Stimulated activated CD8-positive, alpha-beta memory T cell treated with anti-CD3 and anti-CD28 coated beads, Interleukin-4, amount 100 ng/mL, for 1 hour (primary cell): Measurements from ENCODE around the gene SPSB1.

Experiments used
- DNase-seq, 2 donors: peaks; one replicate each; pipeline ENCODE4 v3.0.0-alpha.2; 2020; ENCODE audit warnings: low read depth in 2 of 2, low spot score in 1 of 2

The SPSB1 gene

DNA sequence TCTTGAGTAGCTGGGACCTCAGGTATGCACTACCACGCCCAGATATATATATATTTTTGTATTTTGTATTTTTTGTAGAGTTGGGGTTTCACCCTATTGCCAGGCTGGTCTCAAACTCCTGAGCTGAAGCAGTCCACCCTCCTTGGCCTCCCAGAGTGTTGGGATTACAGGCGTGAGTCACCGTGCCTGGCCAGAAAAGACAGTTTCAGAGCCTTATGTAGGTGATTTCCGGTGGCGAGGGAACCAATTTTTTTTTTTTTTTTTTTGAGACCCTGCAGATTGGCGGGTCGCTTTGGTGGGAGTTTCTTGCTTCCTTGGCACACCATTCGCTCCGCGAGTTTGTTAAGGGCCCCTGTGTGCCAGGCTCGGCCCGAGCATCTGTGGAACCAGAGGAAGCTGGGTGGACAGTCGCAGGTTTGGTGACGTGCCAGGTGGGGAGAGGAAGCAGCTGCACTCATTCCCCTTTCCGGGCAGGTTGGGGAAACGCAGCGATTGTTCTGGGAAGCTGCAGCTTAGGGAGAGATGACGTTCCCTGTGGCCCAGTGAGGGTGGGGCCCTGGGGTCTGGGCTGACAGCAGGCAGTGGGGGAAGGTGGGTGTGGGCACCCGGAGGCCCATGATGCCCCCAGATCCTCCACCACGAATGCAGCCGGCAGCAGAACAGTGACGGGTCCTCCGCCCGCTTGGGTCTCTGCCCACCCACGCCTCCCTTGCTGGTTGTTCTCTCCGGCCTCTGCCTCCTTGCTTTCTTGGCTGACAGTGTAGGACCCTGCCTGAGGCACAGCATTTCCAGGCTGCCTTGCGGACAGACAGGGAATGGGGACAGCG is 25.1 kb downstream of the SPSB1 start:
- no peak for DNase-seq

DNA sequence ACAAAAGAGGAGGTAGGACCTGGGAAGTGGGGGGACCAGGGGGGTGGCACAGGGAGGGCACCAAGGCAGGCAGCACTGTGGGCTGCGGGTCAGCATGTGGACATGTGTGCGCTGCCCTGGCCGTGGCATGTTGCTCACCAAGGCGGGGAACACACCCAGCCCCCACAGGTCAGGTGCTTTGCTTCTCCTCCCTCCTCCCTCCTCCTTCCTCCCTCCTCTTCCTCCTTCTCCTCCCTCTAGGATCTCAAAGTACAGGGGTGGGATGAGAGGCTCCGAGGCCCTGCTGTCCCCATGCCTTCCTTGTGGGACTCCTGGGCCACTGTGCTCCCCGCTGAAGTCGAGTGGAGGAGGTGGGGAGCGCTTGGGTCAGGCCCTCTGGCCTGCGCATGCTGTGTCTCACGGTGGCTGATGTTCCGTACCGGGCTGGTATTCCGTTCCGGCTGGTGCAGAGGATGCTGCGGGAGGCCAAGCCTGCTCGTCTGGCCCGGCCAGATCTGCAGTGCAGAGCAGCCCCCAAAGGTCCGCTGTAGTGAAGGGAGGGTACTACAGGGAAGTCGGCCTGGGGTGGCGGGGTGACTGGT is 26.6 kb downstream of the SPSB1 start:
- no peak for DNase-seq

DNA sequence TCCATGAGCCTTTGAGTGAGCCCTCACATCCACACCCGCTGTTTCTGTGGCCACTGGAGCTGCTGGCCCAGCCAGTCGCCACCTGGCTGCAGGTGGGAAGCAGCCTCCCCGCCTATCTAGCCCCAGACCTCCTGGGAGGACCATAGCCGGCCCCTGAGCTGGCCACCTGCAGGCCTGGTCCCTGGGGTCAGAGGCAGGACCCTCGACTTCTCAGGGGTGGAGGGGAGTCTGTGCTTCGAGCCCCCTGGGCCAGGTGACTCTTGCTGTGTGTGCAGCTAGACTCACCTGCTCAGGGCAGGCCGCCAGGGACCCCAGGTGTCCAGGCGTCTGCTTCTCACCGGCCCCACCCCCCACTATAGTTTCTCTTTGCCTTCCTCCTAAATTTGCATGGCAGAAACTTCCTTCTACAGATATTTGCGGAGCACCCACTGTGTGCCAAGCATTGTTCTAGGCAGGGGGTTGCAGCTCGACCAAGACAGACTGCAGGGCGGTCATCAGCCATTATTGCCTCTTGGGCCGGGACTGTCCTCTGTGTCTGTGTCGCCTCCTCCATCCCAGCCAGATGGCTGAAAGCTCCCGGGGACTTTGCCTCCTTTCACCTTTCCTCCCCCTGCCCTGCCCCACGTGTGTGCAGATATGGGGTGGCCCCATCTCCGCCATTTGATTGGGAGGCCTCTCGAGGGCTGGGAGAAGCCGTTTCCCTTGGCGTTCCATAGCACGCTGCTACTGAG is 27.3 kb downstream of the SPSB1 start:
- DNase-seq = no peak

DNA sequence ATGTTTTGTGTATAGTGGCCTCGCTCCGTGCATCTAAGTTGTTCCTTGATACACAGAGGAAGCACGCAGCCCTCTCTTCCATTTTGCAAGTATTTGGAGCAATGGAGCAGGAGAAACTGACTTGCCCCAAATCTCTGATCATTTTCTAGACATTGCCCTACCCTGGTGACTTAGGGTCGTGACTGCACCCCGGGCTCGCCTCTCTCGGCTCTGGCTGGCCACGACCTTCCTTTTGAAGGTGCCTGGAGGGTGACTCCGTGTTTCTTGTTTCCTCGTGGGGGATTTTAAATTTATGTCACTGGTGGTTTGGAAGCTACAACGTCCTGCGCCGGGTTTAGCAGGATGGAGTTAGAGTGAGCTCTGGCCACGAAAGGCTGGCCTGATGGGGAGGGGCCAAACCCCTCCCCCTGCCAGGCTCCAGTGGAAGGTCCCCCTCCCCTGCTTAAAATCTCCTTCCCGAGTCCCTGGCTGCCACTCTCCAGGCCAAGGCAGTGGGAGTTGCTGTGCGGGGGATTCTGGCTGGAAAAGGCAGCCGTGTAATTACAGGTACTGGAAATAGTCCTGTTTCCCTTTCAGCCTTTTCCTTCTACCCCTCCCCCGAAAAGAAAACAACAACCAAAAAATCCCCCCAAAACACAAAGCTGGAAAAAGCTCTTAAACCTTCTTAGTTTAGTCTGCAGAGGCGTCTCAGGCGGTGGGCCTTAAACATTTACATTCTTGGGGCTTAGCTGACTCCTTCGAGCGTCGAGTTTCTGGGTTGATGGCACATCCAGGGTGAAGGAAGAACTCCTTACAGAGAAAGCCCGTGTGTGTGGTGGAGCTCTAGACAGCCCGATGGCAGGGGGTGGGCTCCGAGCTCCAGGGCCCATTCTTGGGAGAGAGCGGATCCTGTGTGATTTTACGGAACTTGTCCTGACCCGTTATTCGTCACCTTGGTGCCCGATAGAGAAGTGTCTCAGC is 28.1 kb downstream of the SPSB1 start:
- no peak for DNase-seq

DNA sequence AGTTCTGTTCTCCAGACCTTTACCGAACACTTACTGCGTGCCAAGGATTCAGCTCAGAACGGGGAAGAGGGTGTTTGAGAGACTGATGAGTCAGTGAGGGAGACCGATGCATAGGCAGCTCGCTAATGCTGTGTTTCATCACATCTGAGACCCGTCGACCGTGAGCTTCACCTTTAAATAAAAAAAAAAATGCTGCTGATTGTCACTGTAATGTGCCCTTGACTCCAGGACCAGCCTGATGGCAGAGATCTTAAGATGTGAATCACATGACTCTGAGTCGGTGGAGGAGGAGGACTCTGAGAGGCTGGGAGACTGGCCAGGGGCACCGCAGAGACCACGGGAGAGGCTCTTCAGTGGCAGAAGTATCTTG is 28.8 kb downstream of the SPSB1 start:
- no peak for DNase-seq

DNA sequence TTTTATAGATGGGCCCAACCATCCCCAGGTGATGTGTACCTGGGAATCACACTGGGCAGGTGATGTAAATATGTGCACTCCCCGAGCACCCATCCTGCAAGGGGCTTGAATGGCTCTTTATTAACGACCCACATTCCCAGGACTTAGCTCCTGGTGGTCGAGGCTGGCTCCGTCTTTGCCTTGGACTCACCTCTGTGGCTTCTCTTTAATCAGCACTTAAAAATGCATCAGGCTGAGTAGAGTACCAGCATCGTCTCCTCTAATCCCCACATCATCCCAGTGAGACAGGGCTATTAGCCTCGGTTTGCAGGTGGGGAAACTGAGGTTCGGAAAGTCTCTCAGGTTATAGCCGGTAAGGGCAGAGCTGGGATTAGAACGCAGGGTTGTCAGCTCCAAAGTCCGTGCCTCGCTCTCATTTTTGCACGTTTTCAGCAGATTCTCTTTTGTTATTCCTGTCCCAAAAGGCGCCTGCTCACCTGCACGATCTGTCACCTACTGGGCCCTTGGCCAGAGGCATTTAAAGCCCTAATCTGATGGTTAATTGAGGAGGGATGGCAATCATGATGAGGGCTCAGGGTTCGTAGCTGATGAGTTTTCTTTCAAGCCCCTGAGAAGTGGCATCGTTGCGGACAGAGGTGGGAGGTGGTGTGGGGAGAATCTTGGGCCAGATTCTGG is 29.4 kb downstream of the SPSB1 start:
- DNase-seq = no peak

DNA sequence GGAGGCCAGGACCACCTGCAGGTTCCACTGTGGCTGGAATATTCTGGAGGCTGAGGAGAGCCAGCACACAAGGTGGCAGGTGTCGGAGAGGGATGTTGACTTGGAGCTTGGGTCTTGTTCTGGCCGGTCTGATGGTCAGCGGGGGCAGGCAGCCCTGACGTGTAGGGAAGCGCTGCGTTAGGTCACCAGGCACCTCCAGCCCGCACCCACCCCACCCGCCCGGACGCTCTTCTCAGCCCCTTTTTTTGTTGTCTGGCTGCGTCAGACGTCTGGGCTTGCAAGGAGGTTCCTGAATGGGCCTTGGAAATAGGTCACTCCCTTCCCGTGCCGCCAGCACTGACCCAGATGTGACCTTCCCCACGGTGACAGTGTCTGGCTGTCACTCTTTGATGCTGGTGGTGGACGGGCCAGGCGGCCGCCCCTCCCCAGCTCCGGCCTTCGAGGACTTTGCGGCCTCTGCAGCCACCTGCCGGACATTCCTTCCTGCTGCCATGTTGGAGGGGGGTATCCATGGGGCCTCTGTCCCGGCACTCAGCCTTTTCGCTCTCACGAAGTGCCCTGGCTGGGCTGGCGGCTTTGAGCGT is 30.1 kb downstream of the SPSB1 start:
- no peak for DNase-seq

DNA sequence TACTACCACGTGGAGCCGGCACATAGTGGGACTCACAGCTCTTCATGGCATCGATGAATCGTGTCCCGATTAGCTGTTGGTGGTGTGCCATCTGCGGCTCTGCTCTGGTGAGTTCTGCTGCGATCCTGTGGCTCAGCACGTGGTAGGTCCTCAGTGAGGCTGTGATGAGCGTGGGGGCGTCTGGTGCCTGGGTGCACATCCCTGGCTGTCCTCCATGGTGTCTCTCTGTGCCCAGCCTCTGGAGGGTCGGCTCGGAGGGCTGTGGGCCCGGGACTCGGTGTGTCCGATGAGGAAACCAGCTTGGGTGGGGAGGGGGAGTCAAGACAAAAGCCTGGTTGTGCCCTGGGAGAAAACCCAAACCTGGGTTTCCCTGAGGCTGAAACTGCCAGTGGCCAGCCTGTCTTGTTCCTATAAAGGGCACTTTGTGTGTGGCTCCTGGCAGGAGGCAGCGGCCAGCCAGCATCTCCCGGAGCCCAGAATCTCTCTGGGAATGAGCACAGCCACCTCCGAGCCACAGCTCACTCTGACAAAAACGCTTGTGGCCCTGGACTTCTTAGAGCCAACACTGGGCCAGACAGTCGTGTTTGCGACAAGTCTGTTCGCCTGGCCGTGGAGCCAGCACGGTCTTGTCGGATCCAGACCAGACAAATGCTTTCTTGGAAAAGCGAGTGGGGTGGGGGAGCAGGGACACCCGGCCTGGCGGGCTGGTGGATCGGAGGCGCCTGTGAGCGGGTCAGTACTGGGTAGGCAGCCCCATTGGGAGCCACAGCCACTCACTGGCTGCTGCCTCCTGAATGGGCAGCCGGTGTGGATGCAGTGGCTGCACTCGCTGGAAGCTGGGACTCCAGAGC is 31.8 kb downstream of the SPSB1 start:
- DNase-seq = no peak

DNA sequence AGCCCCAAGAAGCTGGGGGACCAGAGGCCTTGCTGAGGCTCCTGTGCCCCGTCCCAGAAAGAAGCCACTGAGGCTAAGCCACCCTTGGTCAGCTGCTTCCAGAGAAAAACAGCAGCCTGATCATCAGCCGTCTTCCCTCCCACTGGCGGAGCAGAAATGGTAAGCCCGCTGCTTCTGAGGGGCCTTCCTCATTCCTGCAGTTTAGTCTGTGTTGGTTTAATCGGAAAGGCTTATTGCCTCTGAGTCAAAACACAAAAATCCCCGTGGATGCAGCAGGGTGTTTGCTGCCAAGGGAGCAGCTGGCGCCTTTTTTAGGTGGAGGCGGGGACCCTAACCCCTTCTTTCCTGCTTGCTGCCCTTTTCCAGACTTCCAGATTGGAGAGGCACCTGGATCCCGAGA is 33.9 kb downstream of the SPSB1 start:
- no peak for DNase-seq

DNA sequence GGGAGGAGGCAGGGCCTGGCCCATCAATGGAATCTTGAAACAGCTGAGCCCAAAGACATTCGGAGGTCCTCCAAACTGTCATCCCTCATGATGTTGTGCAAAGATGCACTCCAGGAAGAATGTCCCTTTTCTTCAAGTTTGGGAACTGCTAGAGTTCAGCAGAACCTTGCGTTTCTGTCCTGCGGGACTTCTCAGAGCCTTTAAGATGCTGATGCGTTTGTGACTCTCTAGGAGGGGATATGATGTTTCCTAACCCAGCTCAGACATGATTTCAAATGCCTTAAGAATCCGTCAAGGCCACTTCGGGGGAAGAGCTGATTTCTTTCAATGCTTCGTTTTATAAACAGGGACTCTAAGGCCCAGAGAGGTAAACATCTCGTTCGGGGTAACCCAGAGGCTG is 35.5 kb downstream of the SPSB1 start:
- DNase-seq = no peak

DNA sequence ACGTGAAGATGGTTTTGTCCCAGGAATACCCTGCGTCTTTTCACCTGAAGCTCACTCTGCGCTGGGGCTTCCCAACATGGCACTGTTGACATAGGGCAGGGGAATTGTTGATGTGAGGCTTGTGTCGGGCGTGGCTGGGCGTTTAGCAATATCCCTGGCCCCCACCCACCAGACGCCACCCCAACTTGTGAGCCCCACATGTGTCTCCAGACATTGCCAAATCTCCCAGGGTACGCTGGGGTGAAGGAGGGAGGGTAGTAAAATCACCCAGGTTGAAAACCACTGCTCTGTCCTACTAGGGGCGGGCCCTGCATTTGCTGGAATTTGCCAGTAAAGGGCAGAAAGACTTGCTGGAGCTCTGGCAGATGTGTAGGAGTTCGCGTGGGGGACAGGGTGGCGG is 36.0 kb downstream of the SPSB1 start:
- no peak for DNase-seq

DNA sequence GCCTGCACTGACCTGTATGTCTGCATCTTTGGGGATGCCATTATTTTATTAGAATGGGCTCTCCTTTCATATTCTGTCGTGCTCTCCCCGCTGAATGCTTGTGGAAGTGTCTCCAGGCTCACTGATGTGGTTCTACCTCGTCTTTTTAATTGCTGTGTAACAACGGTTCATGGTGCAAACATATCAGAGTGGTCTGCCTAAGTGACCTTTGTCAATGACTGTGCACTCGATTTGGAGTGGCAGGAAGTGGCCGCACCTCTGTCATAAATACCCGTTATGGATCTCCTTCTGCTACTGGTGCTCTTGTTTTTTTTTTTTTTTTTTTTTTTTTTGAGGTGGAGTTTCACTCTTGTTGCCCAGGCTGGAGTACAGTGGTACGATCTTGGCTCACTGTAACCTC is 38.3 kb downstream of the SPSB1 start:
- DNase-seq = no peak

DNA sequence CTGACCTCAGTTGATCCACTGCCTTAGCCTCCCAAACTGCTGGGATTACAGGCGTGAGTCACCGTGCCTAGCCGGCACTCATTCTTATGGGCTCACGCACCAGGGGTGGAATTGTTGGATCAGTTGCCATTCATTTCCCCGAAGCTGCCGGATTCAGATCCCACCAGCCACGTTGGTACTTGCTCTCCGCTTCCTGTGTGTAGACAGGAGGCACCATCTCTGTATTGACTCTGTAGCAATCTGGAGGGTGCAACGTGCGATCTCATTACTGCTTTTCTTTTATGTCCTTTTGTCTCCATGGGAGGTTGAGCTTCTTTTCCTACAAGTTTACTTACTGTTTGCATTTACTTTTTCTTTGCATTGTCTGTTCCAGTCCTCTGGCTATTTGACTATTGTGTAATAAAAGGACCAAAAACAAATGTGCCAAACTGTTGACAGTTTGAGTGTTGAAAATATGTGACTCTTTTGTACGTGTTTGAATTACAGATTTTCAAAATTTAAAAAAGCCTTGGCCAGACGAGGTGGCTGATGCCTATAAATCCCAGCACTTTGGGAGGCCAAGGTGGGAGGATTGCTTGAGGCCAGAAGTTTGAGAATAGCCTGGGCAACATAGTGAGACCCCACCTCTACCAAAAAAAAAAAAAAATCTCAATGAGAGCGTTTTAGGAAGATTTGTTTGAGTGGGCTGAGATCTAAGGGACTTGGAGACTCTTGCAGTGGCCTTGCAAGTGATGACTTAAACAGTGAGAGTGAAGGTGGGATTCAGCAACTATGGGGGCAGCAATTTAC is 39.1 kb downstream of the SPSB1 start:
- DNase-seq = no peak

DNA sequence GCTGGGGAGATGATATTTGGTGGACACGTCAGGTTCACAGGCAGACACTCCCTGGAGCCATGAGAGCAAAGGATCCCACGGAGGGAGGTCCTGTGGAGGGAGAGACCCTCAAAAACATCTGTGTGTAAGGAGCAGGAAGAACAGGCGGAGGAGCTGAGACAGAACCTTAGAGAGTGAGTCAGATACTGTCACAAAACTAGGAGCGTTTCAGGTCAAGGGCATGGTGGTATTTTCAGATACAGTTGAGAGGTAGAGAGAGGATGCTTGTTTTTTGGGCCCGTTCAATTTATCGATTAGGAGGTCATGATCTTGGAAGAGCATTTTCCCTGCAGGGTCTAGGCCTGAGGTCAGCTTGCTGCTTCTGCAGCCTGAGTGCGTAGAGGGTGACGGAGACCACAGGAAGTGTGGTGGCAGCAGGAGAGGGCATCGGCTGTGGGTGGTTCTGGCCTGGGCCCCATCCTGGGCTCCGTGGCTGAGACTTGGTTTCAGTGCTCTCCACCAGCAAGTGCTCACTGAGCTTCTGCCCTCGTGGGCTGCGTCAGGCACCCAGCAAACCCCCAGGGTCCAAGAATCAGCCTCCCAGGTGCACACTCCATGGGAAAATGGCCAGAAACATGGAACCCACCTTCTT is 39.9 kb downstream of the SPSB1 start:
- no peak for DNase-seq

DNA sequence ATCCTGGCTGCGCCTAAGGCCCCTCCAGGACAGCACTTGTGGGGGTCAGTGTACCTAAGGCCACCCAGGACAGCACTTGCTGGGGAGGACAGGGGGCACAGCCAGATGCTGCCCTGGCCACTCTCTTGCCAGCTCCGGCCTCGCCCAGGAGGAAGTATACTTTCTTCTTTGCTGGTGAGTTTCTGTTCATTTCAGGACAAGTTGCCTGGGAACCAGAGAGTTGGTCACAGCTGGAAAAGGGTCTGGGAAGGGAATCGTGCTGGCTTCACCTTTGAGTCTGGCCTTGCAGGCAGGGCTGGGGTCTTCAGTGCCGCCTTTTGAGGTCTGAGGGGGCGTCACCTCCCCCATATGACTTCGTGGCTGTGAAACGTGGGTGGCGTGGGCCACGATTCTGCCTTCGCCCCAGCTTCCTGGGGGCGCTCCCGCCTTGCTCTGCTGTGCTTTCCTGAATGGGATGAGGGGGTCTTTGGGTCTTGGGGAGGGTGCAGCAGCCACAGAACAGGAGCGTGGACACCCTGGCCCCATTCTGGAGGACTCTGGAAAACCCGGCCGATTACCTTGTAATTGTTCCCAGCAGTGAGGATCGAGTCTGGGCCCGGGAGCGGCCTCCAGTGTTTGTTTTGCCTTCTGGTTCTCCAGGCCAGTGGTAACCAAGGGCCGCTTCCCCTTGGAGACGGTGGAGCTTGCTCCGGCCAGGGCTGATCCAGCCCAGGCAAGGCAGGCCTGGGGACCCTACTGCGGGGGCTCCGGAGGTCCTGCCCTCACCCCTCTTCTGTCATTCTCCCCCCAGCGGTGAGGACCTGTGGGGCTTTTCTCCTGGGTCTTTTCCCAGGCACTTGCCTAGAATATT is 45.9 kb downstream of the SPSB1 start:
- DNase-seq = no peak

DNA sequence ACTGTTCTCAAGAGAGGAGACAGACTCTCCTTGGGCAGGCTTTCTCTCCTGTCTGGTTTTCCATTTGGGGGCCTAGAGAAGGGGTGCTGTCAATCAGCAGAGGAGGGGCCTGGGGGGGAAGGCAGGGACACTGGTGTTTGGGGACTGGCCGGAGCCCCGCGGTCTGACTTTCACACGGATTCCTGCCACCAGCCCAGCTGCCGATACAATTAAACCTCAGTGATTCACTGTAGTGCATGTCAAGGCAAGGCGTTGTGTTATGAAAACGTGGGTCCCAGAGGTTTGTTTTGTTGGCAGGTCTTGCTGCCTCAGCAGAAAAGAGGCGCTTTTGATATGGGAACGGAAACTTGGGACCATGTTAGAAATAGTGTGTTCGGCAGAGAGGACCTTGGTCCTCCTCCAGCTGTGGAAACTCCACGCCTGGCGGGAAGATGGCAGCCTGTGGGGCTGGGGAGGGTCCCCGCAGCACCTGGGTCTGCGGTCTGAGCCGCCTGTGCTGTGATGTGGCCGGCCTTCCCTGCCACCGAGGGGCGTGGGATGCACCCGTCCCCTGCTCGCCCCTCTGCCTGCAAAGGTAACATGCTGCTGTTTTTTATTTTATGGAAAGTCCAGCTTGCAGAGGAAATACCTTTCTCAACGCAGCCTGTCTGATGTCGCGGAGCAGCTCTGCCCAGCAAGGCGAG is 47.6 kb downstream of the SPSB1 start:
- DNase-seq = no peak

DNA sequence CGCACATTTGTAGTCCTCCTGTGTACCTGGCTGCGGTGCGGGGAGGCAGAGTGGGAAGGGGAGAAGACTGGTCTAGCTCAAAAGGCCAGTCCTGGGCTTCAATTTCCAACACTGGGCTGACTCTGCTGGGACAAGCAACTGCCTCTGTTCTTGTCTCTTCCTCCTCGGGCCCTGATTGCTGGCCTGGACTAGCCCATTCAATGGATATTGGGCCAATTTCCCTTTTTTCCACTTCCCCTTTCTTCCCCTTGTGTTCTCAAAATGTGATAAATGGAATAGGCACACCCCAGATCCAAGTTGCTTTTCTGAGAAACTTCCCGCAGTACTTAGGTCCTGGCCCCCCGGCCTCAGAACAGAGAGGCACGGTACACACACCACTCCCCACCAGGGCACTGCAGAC is 48.2 kb downstream of the SPSB1 start:
- DNase-seq = no peak
